ENCODE data around the gene ZNF740. TPM values are rescaled to one million over a fixed set of nuclear protein-coding genes. Genes with fewer than 3 reads are reported as not detected.

The ZNF740 gene
- total RNA-seq, 1 experiment from 2014 or later, result 35.8 TPM

DNA sequence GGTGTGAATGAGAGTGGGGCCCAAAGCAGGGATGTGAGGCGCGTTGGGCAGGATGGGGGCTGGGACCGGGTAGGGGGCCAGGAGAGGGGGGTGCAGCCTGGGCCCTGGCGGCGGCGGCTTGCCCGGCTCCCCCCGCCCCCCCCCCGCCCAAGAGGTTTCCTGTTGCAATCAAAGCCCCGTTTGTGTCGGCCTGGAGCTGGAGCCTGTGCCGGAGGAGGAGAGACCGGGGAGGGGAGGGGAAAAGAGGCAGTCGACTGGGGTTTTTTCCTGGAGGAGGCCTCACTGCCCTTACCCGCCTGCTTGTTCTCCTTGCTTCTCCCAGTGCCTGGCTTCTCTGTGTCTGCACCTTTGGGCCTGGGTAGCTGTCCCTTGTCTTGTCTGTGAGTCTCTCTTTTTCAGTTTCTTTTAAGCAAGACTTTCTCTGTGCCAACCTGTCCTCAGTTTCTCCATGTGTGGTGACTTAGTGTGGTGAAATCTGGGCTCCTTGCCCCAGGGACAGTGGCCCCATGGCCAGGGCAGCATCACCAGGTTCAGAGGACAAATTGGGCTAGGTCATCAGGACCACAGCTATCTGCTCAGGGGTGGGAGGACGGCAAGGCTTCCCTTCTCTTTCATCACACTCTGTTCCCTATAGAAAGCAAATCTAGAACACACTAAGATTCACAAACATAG, 43.0 kb downstream of the ZNF740 start:
- no peak overlapping the region for H3K4me3 Mint-ChIP-seq (ENCODE audit: unreplicated experiment)
- TF ChIP-seq, protein P1, sequence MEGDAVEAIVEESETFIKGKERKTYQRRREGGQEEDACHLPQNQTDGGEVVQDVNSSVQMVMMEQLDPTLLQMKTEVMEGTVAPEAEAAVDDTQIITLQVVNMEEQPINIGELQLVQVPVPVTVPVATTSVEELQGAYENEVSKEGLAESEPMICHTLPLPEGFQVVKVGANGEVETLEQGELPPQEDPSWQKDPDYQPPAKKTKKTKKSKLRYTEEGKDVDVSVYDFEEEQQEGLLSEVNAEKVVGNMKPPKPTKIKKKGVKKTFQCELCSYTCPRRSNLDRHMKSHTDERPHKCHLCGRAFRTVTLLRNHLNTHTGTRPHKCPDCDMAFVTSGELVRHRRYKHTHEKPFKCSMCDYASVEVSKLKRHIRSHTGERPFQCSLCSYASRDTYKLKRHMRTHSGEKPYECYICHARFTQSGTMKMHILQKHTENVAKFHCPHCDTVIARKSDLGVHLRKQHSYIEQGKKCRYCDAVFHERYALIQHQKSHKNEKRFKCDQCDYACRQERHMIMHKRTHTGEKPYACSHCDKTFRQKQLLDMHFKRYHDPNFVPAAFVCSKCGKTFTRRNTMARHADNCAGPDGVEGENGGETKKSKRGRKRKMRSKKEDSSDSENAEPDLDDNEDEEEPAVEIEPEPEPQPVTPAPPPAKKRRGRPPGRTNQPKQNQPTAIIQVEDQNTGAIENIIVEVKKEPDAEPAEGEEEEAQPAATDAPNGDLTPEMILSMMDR (IDR thresholded peaks at IDR 0.05; ENCODE audit: insufficient read depth in 1 of 2, low read depth in 1 of 2, low read length in 1 of 2, severe bottlenecking in 1 of 2, unreplicated experiment in 1 of 2), result no peak
- no peak overlapping the region for H3K27ac Mint-ChIP-seq (ENCODE audit: unreplicated experiment)
- BruUV-seq (replicated peaks), result no TSS peak
- peaks cover 10% of the 10 kb centered on the region for H3K36me3 Mint-ChIP-seq (ENCODE audit: insufficient read depth, unreplicated experiment)
- no peak overlapping the region for H3K4me3 ChIP-seq (ENCODE audit: low read depth, low read length)
- H3K27me3 ChIP-seq (replicated peaks; ENCODE audit: control insufficient read depth, insufficient read depth, low read length), result no peaks in the 10 kb centered on the region
- H3K9me3 ChIP-seq, result no peaks in the 10 kb centered on the region
- H3K4me1 ChIP-seq, result peaks cover 18% of the 10 kb centered on the region
- intact Hi-C loops (cut with micrococcal nuclease; ENCODE audit: unreplicated experiment), result loop anchor here (5.0 kb wide), 1 partner anchor 159 kb away; the partner anchor contains the start of gene SP1
- peaks cover 39% of the 10 kb centered on the region for H3K4me1 Mint-ChIP-seq (ENCODE audit: low read depth, unreplicated experiment)
- H3K9me3 Mint-ChIP-seq (ENCODE audit: unreplicated experiment), result no peaks in the 10 kb centered on the region
- POLR2A ChIA-PET, result interaction anchor here (0.6 kb wide), 1 partner anchor 41 kb away, joined by 5 read pairs; no protein-coding TSS in a partner anchor
- no peaks in the 10 kb centered on the region for H3K36me3 ChIP-seq (ENCODE audit: control insufficient read depth, insufficient read depth, low read length)
- CTCF ChIA-PET, result no interaction called here
- DNase-seq, result no peak
- no peaks in the 10 kb centered on the region for H3K27me3 Mint-ChIP-seq (ENCODE audit: insufficient read depth, unreplicated experiment)

DNA sequence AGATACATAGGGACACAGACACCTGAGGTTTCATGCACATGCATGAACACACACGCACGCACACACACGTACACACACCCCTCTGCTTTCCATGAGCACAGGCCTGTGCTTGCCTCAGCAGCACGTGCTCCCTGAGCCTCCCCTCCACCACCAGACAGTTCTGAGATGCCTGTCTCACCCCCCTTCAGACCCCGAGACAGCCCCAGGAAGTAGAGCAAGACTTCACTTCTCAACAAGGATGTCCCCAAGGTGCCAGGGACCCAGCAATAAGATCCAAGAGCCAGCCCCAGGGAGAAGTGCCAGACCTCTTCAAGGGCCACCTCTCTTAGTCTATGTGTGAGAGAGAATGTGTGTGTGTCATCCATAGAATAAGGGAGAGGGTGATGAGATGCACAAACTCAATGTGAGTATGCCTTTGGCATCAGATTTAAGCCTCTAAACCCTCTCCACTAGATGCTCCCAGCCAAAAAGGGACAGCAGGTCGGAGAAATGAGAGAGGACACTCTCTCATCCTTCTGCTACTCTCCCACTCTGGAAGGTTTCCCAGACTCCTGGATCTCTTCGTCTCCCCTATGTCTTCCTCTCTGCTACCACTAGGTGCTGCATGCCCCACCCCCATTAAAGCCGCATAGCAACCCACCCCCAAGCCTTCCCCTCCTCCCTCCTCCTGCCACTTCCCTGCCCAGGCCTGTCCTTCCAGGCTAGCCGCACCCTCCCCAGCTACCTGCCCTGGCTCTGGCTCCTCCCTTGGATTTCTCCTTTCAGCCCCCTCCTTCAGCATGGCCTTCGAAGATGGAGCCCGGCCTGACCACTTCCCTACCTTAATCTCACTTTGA, 43.8 kb downstream of the ZNF740 start:
- Histone ChIP-seq H3K4me1 (peaks cover 19% of the 10 kb centered on the region), H3K36me3 (ENCODE audit: control insufficient read depth, insufficient read depth, low read length) (no peaks in the 10 kb centered on the region), H3K9me3 (no peaks in the 10 kb centered on the region), H3K4me3 (ENCODE audit: low read depth, low read length) (no peak overlapping the region), H3K27me3 (replicated peaks; ENCODE audit: control insufficient read depth, insufficient read depth, low read length) (no peaks in the 10 kb centered on the region)
- peaks cover 10% of the 10 kb centered on the region for H3K36me3 Mint-ChIP-seq (ENCODE audit: insufficient read depth, unreplicated experiment)
- H3K27me3 Mint-ChIP-seq (ENCODE audit: insufficient read depth, unreplicated experiment), result no peaks in the 10 kb centered on the region
- ChIA-PET POLR2A (no interaction called here), CTCF (interaction anchor here (0.7 kb wide), 1 partner anchor 68 kb away, joined by 3 read pairs; no protein-coding TSS in a partner anchor)
- DNase-seq, result peak; percentile 61 to 76
- no peaks in the 10 kb centered on the region for H3K9me3 Mint-ChIP-seq (ENCODE audit: unreplicated experiment)
- TF ChIP-seq, protein P1 (IDR thresholded peaks at IDR 0.05; ENCODE audit: insufficient read depth in 1 of 2, low read depth in 1 of 2, low read length in 1 of 2, severe bottlenecking in 1 of 2, unreplicated experiment in 1 of 2), result peak; percentile 13 to 45
- H3K27ac Mint-ChIP-seq (ENCODE audit: unreplicated experiment), result no peak overlapping the region
- BruUV-seq (replicated peaks), result no TSS peak
- intact Hi-C loops (cut with micrococcal nuclease; ENCODE audit: unreplicated experiment), result loop anchor here (5.0 kb wide), 1 partner anchor 158 kb away; the partner anchor contains the start of gene SP1
- H3K4me1 Mint-ChIP-seq (ENCODE audit: low read depth, unreplicated experiment), result peaks cover 39% of the 10 kb centered on the region
- no peak overlapping the region for H3K4me3 Mint-ChIP-seq (ENCODE audit: unreplicated experiment)

DNA sequence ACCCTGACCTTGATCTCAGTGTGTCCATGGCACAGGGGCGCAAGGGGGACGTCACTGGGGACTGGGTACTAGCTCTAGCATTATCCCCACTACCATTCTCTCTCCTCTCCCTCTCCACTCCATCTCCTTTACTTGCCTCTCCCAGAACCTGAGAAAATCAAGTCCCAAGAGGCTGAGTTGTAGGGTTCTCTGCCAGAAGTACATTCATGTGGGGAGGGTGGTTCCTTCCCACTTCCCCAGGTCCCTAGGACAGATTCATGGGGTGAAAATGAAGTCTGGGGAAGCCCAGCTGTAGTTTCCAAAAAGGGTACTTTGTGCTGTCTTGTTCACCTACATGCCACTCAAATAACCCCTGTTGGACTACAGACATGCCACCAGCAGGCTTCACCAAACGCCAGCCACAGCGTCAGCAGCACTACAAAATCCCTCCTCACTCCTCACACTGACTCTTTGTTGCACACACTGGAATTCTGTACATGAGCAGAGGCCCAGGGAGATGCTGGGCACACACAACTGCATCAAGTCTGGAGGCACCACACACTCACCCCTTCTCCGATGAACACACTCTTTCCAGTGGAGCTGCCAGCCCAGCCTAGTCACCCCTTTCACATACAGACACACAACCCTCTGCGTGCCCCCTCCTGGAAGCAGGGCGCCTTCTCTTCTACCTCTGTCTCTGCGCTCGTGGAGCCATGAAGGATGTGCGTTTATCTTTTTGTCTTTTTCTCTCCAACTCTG, 44.5 kb downstream of the ZNF740 start:
- TF ChIP-seq, protein P1 (IDR thresholded peaks at IDR 0.05; ENCODE audit: insufficient read depth in 1 of 2, low read depth in 1 of 2, low read length in 1 of 2, severe bottlenecking in 1 of 2, unreplicated experiment in 1 of 2), result no peak
- Mint-ChIP-seq H3K27ac (ENCODE audit: unreplicated experiment) (no peak overlapping the region), H3K4me3 (ENCODE audit: unreplicated experiment) (no peak overlapping the region), H3K4me1 (ENCODE audit: low read depth, unreplicated experiment) (peaks cover 40% of the 10 kb centered on the region), H3K27me3 (ENCODE audit: insufficient read depth, unreplicated experiment) (no peaks in the 10 kb centered on the region), H3K9me3 (ENCODE audit: unreplicated experiment) (no peaks in the 10 kb centered on the region), H3K36me3 (ENCODE audit: insufficient read depth, unreplicated experiment) (peaks cover 10% of the 10 kb centered on the region)
- DNase-seq, result peak in 1 of 2 experiments; percentile 5
- Histone ChIP-seq H3K9me3 (no peaks in the 10 kb centered on the region), H3K36me3 (ENCODE audit: control insufficient read depth, insufficient read depth, low read length) (no peaks in the 10 kb centered on the region), H3K27me3 (replicated peaks; ENCODE audit: control insufficient read depth, insufficient read depth, low read length) (no peaks in the 10 kb centered on the region), H3K4me1 (peaks cover 21% of the 10 kb centered on the region), H3K4me3 (ENCODE audit: low read depth, low read length) (no peak overlapping the region)
- BruUV-seq (replicated peaks), result no TSS peak
- POLR2A ChIA-PET, result no interaction called here
- intact Hi-C loops (cut with micrococcal nuclease; ENCODE audit: unreplicated experiment), result loop anchor here (5.0 kb wide), 1 partner anchor 157 kb away; the partner anchor contains the start of gene SP1
- CTCF ChIA-PET, result interaction anchor here (0.7 kb wide), 1 partner anchor 67 kb away, joined by 3 read pairs; no protein-coding TSS in a partner anchor
